Subcutaneous abdominal adipose tissue (tissue), 5 donors: ENCODE data around the gene MCM3AP.

Source experiments
- H3K27ac ChIP-seq: one replicate; pipeline ENCODE4 v1.7.0; 2013; ENCODE audit warnings: low read depth, mild to moderate bottlenecking, inconsistent platforms, low read length, moderate library complexity
- H3K27me3 ChIP-seq, 5 donors: one replicate each; pipeline ENCODE4 v1.7.0; 2013; ENCODE audit warnings: low read length in 5 of 5, inconsistent platforms in 1 of 5; ENCODE audit not compliant: control insufficient read depth in 5 of 5, insufficient read depth in 4 of 5
- H3K36me3 ChIP-seq, 5 donors: one replicate each; pipeline ENCODE4 v1.7.0; 2013; ENCODE audit warnings: low read length in 5 of 5; ENCODE audit not compliant: control insufficient read depth in 5 of 5, insufficient read depth in 5 of 5
- H3K4me1 ChIP-seq, 5 donors: one replicate each; pipeline ENCODE4 v1.7.0; 2013; ENCODE audit warnings: low read length in 5 of 5, mild to moderate bottlenecking in 3 of 5, moderate library complexity in 1 of 5; ENCODE audit not compliant: control insufficient read depth in 5 of 5, insufficient read depth in 5 of 5
- H3K4me3 ChIP-seq, 5 donors: one replicate each; pipeline ENCODE4 v1.7.0; 2013; ENCODE audit warnings: low read length in 5 of 5, low read depth in 1 of 5
- H3K9ac ChIP-seq, 5 donors: one replicate each; pipeline ENCODE4 v1.7.0; 2013; ENCODE audit warnings: low read length in 5 of 5, mild to moderate bottlenecking in 4 of 5, moderate library complexity in 3 of 5
- H3K9me3 ChIP-seq, 5 donors: one replicate each; pipeline ENCODE4 v1.7.0; 2013; ENCODE audit warnings: low read length in 5 of 5; ENCODE audit not compliant: control insufficient read depth in 5 of 5
- donor health status: healthy.
- donor health status: healthy.
- donor health status: healthy.
- donor health status: healthy.
- donor health status: healthy.

MCM3AP gene

GRCh38 chr21:46255758-46256337, 29.6 kb downstream of the MCM3AP start:
- Histone ChIP-seq H3K27ac (no peak overlapping the region), H3K4me3 (no peak overlapping the region), H3K9me3 (no peaks in the 10 kb centered on the region), H3K36me3 (peaks cover 15 to 99% (median 82%) of the 10 kb centered on the region in 5 donors), H3K27me3 (no peaks in the 10 kb centered on the region), H3K4me1 (peaks cover 5 to 10% (median 8%) of the 10 kb centered on the region in 5 donors), H3K9ac (no peak overlapping the region)

- H3K36me3 ChIP-seq = peaks cover 16 to 99% (median 82%) of the 10 kb centered on the region in 5 donors
- peaks cover 5 to 10% (median 8%) of the 10 kb centered on the region in 5 donors for H3K4me1 ChIP-seq
- no peak overlapping the region for H3K27ac ChIP-seq
- no peak overlapping the region for H3K9ac ChIP-seq
- H3K27me3 ChIP-seq = no peaks in the 10 kb centered on the region
- no peaks in the 10 kb centered on the region for H3K9me3 ChIP-seq
- H3K4me3 ChIP-seq = no peak overlapping the region
Observed at GRCh38 chr21:46255166-46255565, 30.2 kb downstream of the MCM3AP start.

GRCh38 chr21:46254208-46254975, 31.0 kb downstream of the MCM3AP start:
- Histone ChIP-seq H3K9me3 (no peaks in the 10 kb centered on the region), H3K9ac (no peak overlapping the region), H3K4me1 (peaks cover 5 to 10% (median 8%) of the 10 kb centered on the region in 5 donors), H3K4me3 (no peak overlapping the region), H3K27me3 (no peaks in the 10 kb centered on the region), H3K36me3 (peaks cover 16 to 99% (median 86%) of the 10 kb centered on the region in 5 donors), H3K27ac (no peak overlapping the region)

GRCh38 chr21:46253610-46254124, 31.7 kb downstream of the MCM3AP start:
- H3K9me3 ChIP-seq = no peaks in the 10 kb centered on the region
- no peak overlapping the region for H3K4me3 ChIP-seq
- peak overlapping the region in 1 of 5 donors; percentile 28 for H3K9ac ChIP-seq
- no peaks in the 10 kb centered on the region for H3K27me3 ChIP-seq
- no peak overlapping the region for H3K27ac ChIP-seq
- H3K4me1 ChIP-seq = peaks cover 5 to 10% (median 8%) of the 10 kb centered on the region in 5 donors
- H3K36me3 ChIP-seq = peaks cover 15 to 99% (median 87%) of the 10 kb centered on the region in 5 donors

GRCh38 chr21:46252840-46253239, 32.6 kb downstream of the MCM3AP start:
- Histone ChIP-seq H3K9me3 (no peaks in the 10 kb centered on the region), H3K27ac (no peak overlapping the region), H3K27me3 (no peaks in the 10 kb centered on the region), H3K4me3 (no peak overlapping the region), H3K4me1 (peaks cover 5 to 10% (median 8%) of the 10 kb centered on the region in 5 donors), H3K9ac (no peak overlapping the region), H3K36me3 (peaks cover 9 to 99% (median 85%) of the 10 kb centered on the region in 5 donors)

GRCh38 chr21:46250146-46250725, 35.2 kb downstream of the MCM3AP start:
- no peak overlapping the region for H3K4me3 ChIP-seq
- H3K9me3 ChIP-seq = no peaks in the 10 kb centered on the region
- no peak overlapping the region for H3K9ac ChIP-seq
- H3K27me3 ChIP-seq = no peaks in the 10 kb centered on the region
- H3K4me1 ChIP-seq = peaks cover 5 to 10% (median 8%) of the 10 kb centered on the region in 5 donors
- H3K36me3 ChIP-seq = peaks cover 13 to 97% (median 82%) of the 10 kb centered on the region in 5 donors
- H3K27ac ChIP-seq = no peak overlapping the region

GRCh38 chr21:46248827-46249226, 36.6 kb downstream of the MCM3AP start:
- H3K9me3 ChIP-seq = no peaks in the 10 kb centered on the region
- H3K36me3 ChIP-seq = peaks cover 13 to 97% (median 84%) of the 10 kb centered on the region in 5 donors
- no peak overlapping the region for H3K4me3 ChIP-seq
- peaks cover 0 to 5% (median 0%) of the 10 kb centered on the region in 5 donors for H3K4me1 ChIP-seq
- no peaks in the 10 kb centered on the region for H3K27me3 ChIP-seq
- no peak overlapping the region for H3K27ac ChIP-seq
- H3K9ac ChIP-seq = no peak overlapping the region

GRCh38 chr21:46248422-46248782, 37.0 kb downstream of the MCM3AP start:
- H3K27ac ChIP-seq = no peak overlapping the region
- no peak overlapping the region for H3K4me3 ChIP-seq
- peaks cover 13 to 97% (median 84%) of the 10 kb centered on the region in 5 donors for H3K36me3 ChIP-seq
- H3K27me3 ChIP-seq = no peaks in the 10 kb centered on the region
- no peaks in the 10 kb centered on the region for H3K9me3 ChIP-seq
- peak overlapping the region in 1 of 5 donors; percentile 15 for H3K9ac ChIP-seq
- H3K4me1 ChIP-seq = peaks cover 0 to 1% (median 0%) of the 10 kb centered on the region in 5 donors

GRCh38 chr21:46247699-46248421, 37.6 kb downstream of the MCM3AP start:
- Histone ChIP-seq H3K4me3 (no peak overlapping the region), H3K27ac (no peak overlapping the region), H3K4me1 (no peaks in the 10 kb centered on the region), H3K36me3 (peaks cover 15 to 97% (median 84%) of the 10 kb centered on the region in 5 donors), H3K27me3 (no peaks in the 10 kb centered on the region), H3K9ac (peak overlapping the region in 1 of 5 donors; percentile 15), H3K9me3 (no peaks in the 10 kb centered on the region)
